ENCODE results near the gene MOGAT3. TPM values are rescaled to one million over a fixed set of nuclear protein-coding genes. Genes with fewer than 3 reads are reported as not detected.

The MOGAT3 gene
- total and polyA plus RNA-seq, 9 of the 15 experiments (the other 6 are each of a cell fraction or from before 2014, with no cell fraction given), result 0.07 to 0.17 (median 0.13) TPM; not detected in 6

GRCh38 chr7:101233907-101234547 lies 33.2 kb upstream of the MOGAT3 start (continued):
- TF ChIP-seq RCOR1 (IDR thresholded peaks at IDR 0.05; ENCODE audit: borderline replicate concordance in 1 of 2, low read depth in 2 of 2, low read length in 2 of 2) (peak in 1 of 2 experiments; percentile 64; a peak in 1 of 4 replicates), TBP (optimal IDR thresholded peaks at IDR 0.05; ENCODE audit: low read depth, low read length) (peak; percentile 45), EP300 (IDR thresholded peaks at IDR 0.05; ENCODE audit: low read length) (peak; percentile 37; the same call in 1 of the 2 replicates), POLR2A (conservative IDR thresholded peaks at IDR 0.05) (peak; percentile 26; the same call in 1 of the 2 replicates), TAL1 (IDR thresholded peaks at IDR 0.05) (peak; percentile 90), NFE2 (IDR thresholded peaks at IDR 0.05; ENCODE audit: low read depth) (no peak), SP1 (CRISPR knock-in tag; IDR thresholded peaks at IDR 0.05) (no peak), YY1 (IDR thresholded peaks at IDR 0.05; ENCODE audit: borderline replicate concordance in 1 of 3, control insufficient read depth in 1 of 3, extremely low read depth in 1 of 3, insufficient read depth in 3 of 3, insufficient read length in 1 of 3, insufficient replicate concordance in 2 of 3, low read depth in 1 of 3, low read length in 2 of 3) (peak in 2 of 3 experiments; percentile 4 to 28), HNRNPH1 (optimal IDR thresholded peaks at IDR 0.05; ENCODE audit: low read depth, low read length) (no peak), MTA2 (IDR thresholded peaks at IDR 0.05; ENCODE audit: low read depth) (peak; percentile 75), PHB2 (IDR thresholded peaks at IDR 0.05; ENCODE audit: low read depth) (peak; percentile 20; the same call in 1 of the 2 replicates), ZBTB26 (CRISPR knock-in tag; IDR thresholded peaks at IDR 0.05) (0 out of 2 replicates have a peak, but pooled peaks have one; percentile 9), POLR2AphosphoS5 (IDR thresholded peaks at IDR 0.05; ENCODE audit: control insufficient read depth, insufficient read depth, low read depth, low read length) (peak; percentile 93), ARID1B (IDR thresholded peaks at IDR 0.05) (peak; percentile 89), SOX6 (IDR thresholded peaks at IDR 0.05) (0 out of 2 replicates have a peak, but pooled peaks have one; percentile 36), SRSF7 (optimal IDR thresholded peaks at IDR 0.05; ENCODE audit: low read depth, low read length) (no peak), SMAD4 (CRISPR knock-in tag; conservative IDR thresholded peaks at IDR 0.05) (0 out of 2 replicates have a peak, but pooled peaks have one; percentile 39), CXXC5 (CRISPR knock-in tag; IDR thresholded peaks at IDR 0.05) (peak; percentile 59), ETS1 (conservative IDR thresholded peaks at IDR 0.05; ENCODE audit: control insufficient read depth, low read depth, low read length) (peak; percentile 85; the same call in 1 of the 2 replicates), TRIM24 (IDR thresholded peaks at IDR 0.05) (peak; percentile 77), STAT5A (IDR thresholded peaks at IDR 0.05; ENCODE audit: borderline replicate concordance, low read length) (peak; percentile 72), SMARCE1 (IDR thresholded peaks at IDR 0.05) (peak; percentile 48; the same call in 1 of the 2 replicates), PRDM10 (IDR thresholded peaks at IDR 0.05; ENCODE audit: partially characterized antibody) (peak; percentile 51), CREM (IDR thresholded peaks at IDR 0.05; ENCODE audit: low read depth) (no peak)

Measured in K562 (cell line).